ENCODE measurements around the gene SFXN2.

GRCh38 chr10:102729029-102730026 is 14.9 kb downstream of the SFXN2 start:
- TF ChIP-seq CTCF (IDR thresholded peaks at IDR 0.05; ENCODE audit: insufficient read depth, low read depth, low read length) (peak; percentile 81), EZH2 (IDR thresholded peaks at IDR 0.05; ENCODE audit: insufficient read depth, low read length) (no peak)
